HepG2 (cell line): Measurements from ENCODE around the gene ZPR1. TPM values are rescaled to one million over a fixed set of nuclear protein-coding genes. Genes with fewer than 3 reads are reported as not detected.

ENCODE experiments used
- CREM ChIP-seq, 2 experiments: sonication (generic) in 1 of 2; formaldehyde crosslinking in 1 of 2; IDR thresholded peaks; 2 replicates each; pipeline versions ENCODE4 v1.4.0 to v1.6.1; 2016 to 2020; ENCODE audit warnings: antibody characterized with exemption in 1 of 2, mild to moderate bottlenecking in 1 of 2, missing genetic modification reagents in 1 of 2
- EED ChIP-seq: sonication (generic); formaldehyde crosslinking; IDR thresholded peaks from 2 replicates; pipeline ENCODE4 v1.5.0; 2020; ENCODE audit warnings: mild to moderate bottlenecking, missing genetic modification reagents
- MAF1 ChIP-seq: sonication (generic); formaldehyde crosslinking; IDR thresholded peaks from 2 replicates; pipeline ENCODE4 v1.5.0; 2020; ENCODE audit warnings: missing genetic modification reagents, borderline replicate concordance
- MAFG ChIP-seq: sonication (generic); formaldehyde crosslinking; IDR thresholded peaks from 2 replicates; pipeline ENCODE4 v1.5.1; 2020; ENCODE audit warnings: mild to moderate bottlenecking, missing genetic modification reagents
- SALL2 ChIP-seq: sonication (generic); formaldehyde crosslinking; IDR thresholded peaks from 2 replicates; pipeline ENCODE4 v1.8.1; 2023; ENCODE audit warnings: mild to moderate bottlenecking, missing genetic modification reagents, inconsistent platforms
- SETDB1 ChIP-seq: sonication (generic); formaldehyde crosslinking; IDR thresholded peaks from 2 replicates; pipeline ENCODE4 v1.5.1; 2020; ENCODE audit warnings: missing genetic modification reagents, mild to moderate bottlenecking, borderline replicate concordance
- SKI ChIP-seq: fragments of 450-650 bp; IDR thresholded peaks from one replicate; pipeline ENCODE4 v1.6.1; 2018; ENCODE audit warnings: mild to moderate bottlenecking; ENCODE audit not compliant: partially characterized antibody
- ZIK1 ChIP-seq: sonication (generic); formaldehyde crosslinking; IDR thresholded peaks from 2 replicates; pipeline ENCODE4 v1.5.0; 2020; ENCODE audit warnings: mild to moderate bottlenecking, low read depth, missing genetic modification reagents, borderline replicate concordance
- ZNF253 ChIP-seq: sonication (generic); formaldehyde crosslinking; IDR thresholded peaks from 2 replicates; pipeline ENCODE4 v1.8.0; 2022; ENCODE audit warnings: mild to moderate bottlenecking, missing genetic modification reagents, borderline replicate concordance
- ZNF333 ChIP-seq: sonication (generic); formaldehyde crosslinking; IDR thresholded peaks from 2 replicates; pipeline ENCODE4 v1.4.0; 2020; ENCODE audit warnings: mild to moderate bottlenecking, missing genetic modification reagents, borderline replicate concordance
- ZNF354B ChIP-seq: sonication (generic); formaldehyde crosslinking; IDR thresholded peaks from 2 replicates; pipeline ENCODE4 v1.8.0; 2022; ENCODE audit warnings: mild to moderate bottlenecking, missing genetic modification reagents
- polyA plus RNA-seq, 8 experiments: library from polyadenylated mRNA; depleted of rRNA in 3 of 8; stranded (reverse) in 7 of 8; unstranded in 1 of 8; fragments of >200 nt; fragmentation: Illumina TruSeq in 4 of 8; extraction: Trizol in 4 of 8; gene quantifications; 2 replicates each; pipeline versions ENCODE4 v1.2.1 to v1.2.3, GENCODE V29; 2011 to 2016; ENCODE audit warnings: low read depth in 4 of 8, missing spikeins in 1 of 8, mixed read lengths in 1 of 8; ENCODE audit not compliant: insufficient read depth in 1 of 8
- total RNA-seq, 5 experiments: library from RNA; depleted of rRNA; stranded (reverse); fragments of >200 nt; fragmentation: Illumina TruSeq; extraction: Trizol; gene quantifications; 2 replicates each; pipeline ENCODE4 v1.2.3, GENCODE V29; 2016; ENCODE audit warnings: low read depth in 1 of 5
- TF ChIP-seq, protein P1 (sequence below): sonication (generic); formaldehyde crosslinking; conservative IDR thresholded peaks from 2 replicates; pipeline ENCODE4 v1.8.0; 2022; ENCODE audit warnings: mild to moderate bottlenecking, moderate library complexity, missing genetic modification reagents
- TF ChIP-seq, protein P2 (sequence below): IDR thresholded peaks from 2 replicates; pipeline ENCODE4 v1.6.1; 2012; ENCODE audit warnings: low read depth, low read length, improper control_type of control experiment
- TF ChIP-seq, protein P3 (sequence below): sonication (generic); formaldehyde crosslinking; IDR thresholded peaks from 2 replicates; pipeline ENCODE4 v1.5.1; 2020; ENCODE audit warnings: mild to moderate bottlenecking, missing genetic modification reagents, borderline replicate concordance
- TF ChIP-seq, protein P4 (sequence below): sonication (generic); formaldehyde crosslinking; IDR thresholded peaks from 2 replicates; pipeline ENCODE4 v1.9.0; 2021; ENCODE audit warnings: missing genetic modification reagents, borderline replicate concordance

Gene ZPR1
- total and polyA plus RNA-seq, 2 of the 13 experiments (the other 11 are each of a cell fraction or from before 2014, with no cell fraction given) = 40.0 to 79.3 TPM

DNA sequence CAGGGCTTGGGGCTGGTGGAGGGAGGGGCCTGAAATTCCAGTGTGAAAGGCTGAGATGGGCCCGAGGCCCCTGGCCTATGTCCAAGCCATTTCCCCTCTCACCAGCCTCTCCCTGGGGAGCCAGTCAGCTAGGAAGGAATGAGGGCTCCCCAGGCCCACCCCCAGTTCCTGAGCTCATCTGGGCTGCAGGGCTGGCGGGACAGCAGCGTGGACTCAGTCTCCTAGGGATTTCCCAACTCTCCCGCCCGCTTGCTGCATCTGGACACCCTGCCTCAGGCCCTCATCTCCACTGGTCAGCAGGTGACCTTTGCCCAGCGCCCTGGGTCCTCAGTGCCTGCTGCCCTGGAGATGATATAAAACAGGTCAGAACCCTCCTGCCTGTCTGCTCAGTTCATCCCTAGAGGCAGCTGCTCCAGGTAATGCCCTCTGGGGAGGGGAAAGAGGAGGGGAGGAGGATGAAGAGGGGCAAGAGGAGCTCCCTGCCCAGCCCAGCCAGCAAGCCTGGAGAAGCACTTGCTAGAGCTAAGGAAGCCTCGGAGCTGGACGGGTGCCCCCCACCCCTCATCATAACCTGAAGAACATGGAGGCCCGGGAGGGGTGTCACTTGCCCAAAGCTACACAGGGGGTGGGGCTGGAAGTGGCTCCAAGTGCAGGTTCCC lies 41.8 kb upstream of the ZPR1 start, which contains the start of gene APOC3 (continued):
- TF ChIP-seq, protein P1, sequence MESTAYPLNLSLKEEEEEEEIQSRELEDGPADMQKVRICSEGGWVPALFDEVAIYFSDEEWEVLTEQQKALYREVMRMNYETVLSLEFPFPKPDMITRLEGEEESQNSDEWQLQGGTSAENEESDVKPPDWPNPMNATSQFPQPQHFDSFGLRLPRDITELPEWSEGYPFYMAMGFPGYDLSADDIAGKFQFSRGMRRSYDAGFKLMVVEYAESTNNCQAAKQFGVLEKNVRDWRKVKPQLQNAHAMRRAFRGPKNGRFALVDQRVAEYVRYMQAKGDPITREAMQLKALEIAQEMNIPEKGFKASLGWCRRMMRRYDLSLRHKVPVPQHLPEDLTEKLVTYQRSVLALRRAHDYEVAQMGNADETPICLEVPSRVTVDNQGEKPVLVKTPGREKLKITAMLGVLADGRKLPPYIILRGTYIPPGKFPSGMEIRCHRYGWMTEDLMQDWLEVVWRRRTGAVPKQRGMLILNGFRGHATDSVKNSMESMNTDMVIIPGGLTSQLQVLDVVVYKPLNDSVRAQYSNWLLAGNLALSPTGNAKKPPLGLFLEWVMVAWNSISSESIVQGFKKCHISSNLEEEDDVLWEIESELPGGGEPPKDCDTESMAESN (CRISPR knock-in tag) = 0 out of 2 replicates have a peak, but pooled peaks have one; percentile 45
- TF ChIP-seq EED = no peak
- peak; percentile 31; the same call in 1 of the 2 replicates for TF ChIP-seq CREM (IDR thresholded peaks at IDR 0.05)
- no peak for TF ChIP-seq CREM (CRISPR knock-in tag; IDR thresholded peaks at IDR 0.05)
- 0 out of 2 replicates have a peak, but pooled peaks have one; percentile 36 for TF ChIP-seq ZNF333
- TF ChIP-seq, protein P2, sequence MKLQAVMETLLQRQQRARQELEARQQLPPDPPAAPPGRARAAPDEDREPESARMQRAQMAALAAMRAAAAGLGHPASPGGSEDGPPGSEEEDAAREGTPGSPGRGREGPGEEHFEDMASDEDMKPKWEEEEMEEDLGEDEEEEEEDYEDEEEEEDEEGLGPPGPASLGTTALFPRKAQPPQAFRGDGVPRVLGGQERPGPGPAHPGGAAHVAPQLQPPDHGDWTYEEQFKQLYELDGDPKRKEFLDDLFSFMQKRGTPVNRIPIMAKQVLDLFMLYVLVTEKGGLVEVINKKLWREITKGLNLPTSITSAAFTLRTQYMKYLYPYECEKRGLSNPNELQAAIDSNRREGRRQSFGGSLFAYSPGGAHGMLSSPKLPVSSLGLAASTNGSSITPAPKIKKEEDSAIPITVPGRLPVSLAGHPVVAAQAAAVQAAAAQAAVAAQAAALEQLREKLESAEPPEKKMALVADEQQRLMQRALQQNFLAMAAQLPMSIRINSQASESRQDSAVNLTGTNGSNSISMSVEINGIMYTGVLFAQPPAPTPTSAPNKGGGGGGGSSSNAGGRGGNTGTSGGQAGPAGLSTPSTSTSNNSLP = 0 out of 2 replicates have a peak, but pooled peaks have one; percentile 10
- no peak for TF ChIP-seq ZNF253 (CRISPR knock-in tag)
- TF ChIP-seq MAFG = no peak
- TF ChIP-seq ZIK1 (CRISPR knock-in tag) = no peak
- TF ChIP-seq, protein P3, sequence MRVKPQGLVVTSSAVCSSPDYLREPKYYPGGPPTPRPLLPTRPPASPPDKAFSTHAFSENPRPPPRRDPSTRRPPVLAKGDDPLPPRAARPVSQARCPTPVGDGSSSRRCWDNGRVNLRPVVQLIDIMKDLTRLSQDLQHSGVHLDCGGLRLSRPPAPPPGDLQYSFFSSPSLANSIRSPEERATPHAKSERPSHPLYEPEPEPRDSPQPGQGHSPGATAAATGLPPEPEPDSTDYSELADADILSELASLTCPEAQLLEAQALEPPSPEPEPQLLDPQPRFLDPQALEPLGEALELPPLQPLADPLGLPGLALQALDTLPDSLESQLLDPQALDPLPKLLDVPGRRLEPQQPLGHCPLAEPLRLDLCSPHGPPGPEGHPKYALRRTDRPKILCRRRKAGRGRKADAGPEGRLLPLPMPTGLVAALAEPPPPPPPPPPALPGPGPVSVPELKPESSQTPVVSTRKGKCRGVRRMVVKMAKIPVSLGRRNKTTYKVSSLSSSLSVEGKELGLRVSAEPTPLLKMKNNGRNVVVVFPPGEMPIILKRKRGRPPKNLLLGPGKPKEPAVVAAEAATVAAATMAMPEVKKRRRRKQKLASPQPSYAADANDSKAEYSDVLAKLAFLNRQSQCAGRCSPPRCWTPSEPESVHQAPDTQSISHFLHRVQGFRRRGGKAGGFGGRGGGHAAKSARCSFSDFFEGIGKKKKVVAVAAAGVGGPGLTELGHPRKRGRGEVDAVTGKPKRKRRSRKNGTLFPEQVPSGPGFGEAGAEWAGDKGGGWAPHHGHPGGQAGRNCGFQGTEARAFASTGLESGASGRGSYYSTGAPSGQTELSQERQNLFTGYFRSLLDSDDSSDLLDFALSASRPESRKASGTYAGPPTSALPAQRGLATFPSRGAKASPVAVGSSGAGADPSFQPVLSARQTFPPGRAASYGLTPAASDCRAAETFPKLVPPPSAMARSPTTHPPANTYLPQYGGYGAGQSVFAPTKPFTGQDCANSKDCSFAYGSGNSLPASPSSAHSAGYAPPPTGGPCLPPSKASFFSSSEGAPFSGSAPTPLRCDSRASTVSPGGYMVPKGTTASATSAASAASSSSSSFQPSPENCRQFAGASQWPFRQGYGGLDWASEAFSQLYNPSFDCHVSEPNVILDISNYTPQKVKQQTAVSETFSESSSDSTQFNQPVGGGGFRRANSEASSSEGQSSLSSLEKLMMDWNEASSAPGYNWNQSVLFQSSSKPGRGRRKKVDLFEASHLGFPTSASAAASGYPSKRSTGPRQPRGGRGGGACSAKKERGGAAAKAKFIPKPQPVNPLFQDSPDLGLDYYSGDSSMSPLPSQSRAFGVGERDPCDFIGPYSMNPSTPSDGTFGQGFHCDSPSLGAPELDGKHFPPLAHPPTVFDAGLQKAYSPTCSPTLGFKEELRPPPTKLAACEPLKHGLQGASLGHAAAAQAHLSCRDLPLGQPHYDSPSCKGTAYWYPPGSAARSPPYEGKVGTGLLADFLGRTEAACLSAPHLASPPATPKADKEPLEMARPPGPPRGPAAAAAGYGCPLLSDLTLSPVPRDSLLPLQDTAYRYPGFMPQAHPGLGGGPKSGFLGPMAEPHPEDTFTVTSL = no peak
- TF ChIP-seq, protein P4, sequence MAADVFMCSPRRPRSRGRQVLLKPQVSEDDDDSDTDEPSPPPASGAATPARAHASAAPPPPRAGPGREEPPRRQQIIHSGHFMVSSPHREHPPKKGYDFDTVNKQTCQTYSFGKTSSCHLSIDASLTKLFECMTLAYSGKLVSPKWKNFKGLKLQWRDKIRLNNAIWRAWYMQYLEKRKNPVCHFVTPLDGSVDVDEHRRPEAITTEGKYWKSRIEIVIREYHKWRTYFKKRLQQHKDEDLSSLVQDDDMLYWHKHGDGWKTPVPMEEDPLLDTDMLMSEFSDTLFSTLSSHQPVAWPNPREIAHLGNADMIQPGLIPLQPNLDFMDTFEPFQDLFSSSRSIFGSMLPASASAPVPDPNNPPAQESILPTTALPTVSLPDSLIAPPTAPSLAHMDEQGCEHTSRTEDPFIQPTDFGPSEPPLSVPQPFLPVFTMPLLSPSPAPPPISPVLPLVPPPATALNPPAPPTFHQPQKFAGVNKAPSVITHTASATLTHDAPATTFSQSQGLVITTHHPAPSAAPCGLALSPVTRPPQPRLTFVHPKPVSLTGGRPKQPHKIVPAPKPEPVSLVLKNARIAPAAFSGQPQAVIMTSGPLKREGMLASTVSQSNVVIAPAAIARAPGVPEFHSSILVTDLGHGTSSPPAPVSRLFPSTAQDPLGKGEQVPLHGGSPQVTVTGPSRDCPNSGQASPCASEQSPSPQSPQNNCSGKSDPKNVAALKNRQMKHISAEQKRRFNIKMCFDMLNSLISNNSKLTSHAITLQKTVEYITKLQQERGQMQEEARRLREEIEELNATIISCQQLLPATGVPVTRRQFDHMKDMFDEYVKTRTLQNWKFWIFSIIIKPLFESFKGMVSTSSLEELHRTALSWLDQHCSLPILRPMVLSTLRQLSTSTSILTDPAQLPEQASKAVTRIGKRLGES (CRISPR knock-in tag) = no peak
- TF ChIP-seq MAF1 (CRISPR knock-in tag) = no peak; the same call in 1 of the 2 replicates
- no peak for TF ChIP-seq SETDB1 (CRISPR knock-in tag)
- TF ChIP-seq SKI = peak; percentile 68
- TF ChIP-seq ZNF354B (CRISPR knock-in tag) = 0 out of 2 replicates have a peak, but pooled peaks have one; percentile 51
- TF ChIP-seq SALL2 (CRISPR knock-in tag) = peak; percentile 35; the same call in 1 of the 2 replicates
